GM21786 (cell line): Measurements from ENCODE around the gene CSAG1.
"Not testable (repeated sequence)": the region's sequence is repeated elsewhere in the genome, so short reads cannot be mapped to it uniquely, and the experiment has no call there.

Experiments used
- ATAC-seq: cut with Tn5 transposase; IDR thresholded peaks from one replicate; pipeline ENCODE4 v1.9.1; 2021; ENCODE audit not compliant: unreplicated experiment

The CSAG1 gene

DNA sequence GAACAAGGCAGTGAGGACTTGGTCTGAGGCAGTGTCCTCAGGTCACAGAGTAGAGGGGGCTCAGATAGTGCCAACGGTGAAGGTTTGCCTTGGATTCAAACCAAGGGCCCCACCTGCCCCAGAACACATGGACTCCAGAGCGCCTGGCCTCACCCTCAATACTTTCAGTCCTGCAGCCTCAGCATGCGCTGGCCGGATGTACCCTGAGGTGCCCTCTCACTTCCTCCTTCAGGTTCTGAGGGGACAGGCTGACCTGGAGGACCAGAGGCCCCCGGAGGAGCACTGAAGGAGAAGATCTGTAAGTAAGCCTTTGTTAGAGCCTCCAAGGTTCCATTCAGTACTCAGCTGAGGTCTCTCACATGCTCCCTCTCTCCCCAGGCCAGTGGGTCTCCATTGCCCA, 33.1 kb downstream of the CSAG1 start:
- ATAC-seq = not testable (repeated sequence)

GRCh38 chrX:152697952-152698931, 35.3 kb downstream of the CSAG1 start, which contains the start of gene MAGEA3:
Gene MAGEA3 (plus strand): TSS chrX:152698794. CDS start chrX:152700833, 2,039 bp downstream.
- ATAC-seq = not testable (repeated sequence)

DNA sequence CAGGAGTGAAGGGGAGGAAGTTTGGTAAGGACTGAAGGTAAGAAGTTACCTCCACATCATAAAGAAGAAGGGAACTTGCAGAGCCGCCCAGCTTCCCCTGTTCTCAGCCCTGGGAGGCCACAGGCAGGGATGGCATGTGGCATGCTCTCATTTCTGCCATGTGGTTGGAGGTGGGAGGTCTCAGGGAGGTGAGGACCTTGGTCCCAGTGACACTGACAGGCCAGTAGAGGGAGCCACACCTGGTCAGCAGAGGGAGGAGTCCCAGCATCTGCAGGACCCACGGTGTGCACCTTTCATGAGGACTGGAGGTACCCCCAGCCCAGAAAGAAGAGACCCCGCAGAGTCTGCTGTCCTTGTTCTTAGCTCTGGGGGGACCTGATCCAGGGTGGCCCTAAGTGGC, 52.5 kb downstream of the CSAG1 start:
- ATAC-seq = peak; percentile 83
